ENCODE data around the gene SF3A2. TPM values are rescaled to one million over a fixed set of nuclear protein-coding genes. Genes with fewer than 3 reads are reported as not detected.

The SF3A2 gene
- polyA plus RNA-seq, 3 donors, result 78.4 to 99.8 (median 85.6) TPM

- no peak for DNase-seq
These were observed 52.4 kb downstream of the SF3A2 start for GRCh38 chr19:2288818-2289713.

DNA sequence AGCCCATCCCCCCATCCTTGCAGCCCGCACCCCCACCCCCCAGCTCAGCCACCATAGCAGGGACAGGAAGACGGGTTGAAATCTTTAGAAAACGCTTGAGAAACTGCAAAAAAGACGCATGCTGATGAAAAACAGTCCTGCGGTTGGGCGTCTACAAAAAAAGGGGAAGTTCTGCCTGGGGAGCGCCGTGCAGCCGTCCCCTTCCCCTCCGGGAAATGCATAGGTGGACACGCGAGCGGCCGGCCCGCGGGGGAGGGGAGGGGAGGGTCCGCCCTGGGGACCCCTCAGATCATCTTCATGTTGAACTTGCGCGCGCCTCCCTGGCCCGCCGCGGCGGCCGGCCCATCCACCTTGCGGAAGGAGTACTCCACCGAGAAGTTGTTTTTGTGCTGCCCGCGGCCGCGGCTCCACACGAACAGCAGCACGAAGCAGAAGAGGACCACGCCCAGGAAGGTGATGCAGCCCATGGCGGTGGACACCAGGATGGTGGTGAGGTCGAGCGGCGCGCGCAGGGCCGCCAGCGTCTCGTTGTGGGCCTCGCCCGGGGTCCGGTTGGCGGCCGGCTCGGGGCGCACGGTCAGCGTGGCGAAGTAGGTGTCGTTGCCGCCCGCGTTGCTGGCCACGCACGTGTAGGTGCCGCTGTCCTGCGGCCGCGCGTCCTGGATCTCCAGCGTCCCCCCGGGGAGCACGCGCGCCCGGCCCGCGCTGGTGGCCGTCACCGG is 53.3 kb downstream of the SF3A2 start:
- no peak for DNase-seq

DNA sequence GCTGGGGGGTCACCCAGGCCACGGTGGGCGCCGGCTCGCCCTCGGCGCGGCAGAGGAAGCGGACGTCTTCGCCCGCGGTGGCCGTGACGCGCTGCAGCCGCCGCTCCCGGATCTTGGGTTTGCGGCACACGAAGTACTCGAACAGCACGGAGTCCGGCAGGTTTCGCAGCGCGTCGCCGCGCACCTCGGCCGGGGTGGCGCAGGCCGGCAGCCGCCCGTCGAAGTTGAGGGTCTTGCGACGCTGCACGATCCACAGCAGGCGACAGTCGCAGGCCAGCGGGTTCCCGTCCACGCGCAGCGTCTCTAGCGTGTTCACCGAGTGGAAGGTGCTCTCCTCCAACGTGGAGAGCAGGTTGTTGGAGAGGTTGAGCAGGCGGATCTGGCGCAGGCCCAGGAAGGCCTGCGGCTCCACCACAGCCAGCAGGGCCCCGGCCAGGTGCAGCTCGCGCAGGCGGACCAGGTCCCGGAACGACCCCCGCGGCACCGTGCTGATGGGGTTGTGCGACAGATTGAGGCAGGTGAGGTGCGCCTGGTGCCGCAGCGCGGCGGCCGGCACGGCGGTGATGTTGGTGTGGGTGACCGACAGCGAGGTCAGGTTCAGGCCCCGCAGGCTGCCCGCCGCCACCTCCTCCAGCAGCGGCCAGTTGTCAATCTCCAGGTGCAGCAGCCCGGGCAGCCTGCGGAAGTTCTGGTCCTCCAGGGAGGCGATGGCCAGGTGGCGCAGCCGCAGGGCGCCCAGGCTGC is 54.0 kb downstream of the SF3A2 start:
- no peak for DNase-seq

DNA sequence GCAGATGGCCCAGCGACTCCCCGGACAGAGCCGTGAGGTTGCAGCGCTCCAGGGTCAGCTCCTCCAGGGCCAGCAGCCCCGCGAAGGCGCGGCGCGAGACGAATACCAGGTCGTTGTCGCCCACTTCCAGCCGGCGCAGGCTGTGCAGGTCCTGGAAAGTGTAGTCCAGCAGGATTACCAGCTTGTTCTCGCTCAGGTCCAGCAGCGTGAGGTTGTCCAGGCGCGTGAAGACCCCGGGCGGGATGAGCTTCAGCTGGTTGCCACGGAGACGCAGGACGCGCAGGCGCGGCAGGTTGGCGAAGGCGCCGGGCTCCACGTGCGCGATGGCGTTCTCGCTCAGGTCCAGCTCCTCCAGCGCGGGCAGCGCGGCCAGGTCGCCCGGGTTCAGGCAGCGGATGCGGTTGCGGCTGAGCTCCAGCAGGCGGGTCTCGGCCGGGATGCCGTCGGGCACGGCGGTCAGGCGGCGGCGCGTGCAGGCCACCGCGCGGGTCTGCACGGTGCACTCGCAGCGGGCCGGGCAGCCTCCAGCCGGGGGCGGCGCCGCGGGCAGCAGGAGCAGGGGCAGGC is 54.6 kb downstream of the SF3A2 start:
- DNase-seq, result no peak

- no peak for DNase-seq
These were observed 58.2 kb downstream of the SF3A2 start for GRCh38 chr19:2294687-2295335.

DNA sequence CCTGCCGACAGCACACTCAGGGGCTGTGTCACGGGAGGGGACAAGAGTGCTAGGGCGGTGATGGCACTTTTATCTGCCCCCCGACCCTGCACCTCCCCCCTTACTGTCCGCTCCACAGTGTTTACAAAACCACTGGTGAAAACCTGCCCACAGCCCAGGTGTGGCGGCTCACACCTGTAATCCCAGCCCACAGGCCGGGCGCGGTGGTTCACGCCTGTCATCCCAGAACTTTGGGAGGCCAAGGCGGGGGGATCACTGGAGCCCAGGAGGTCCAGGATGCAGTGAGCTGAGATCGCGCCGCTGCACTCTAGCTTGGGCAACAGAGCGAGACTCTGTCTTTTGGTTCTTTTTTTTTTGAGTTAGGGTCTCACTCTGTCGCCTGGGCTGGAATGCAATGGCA is 59.5 kb downstream of the SF3A2 start:
- no peak for DNase-seq

Other genes with a start within 250 kb of the SF3A2 start
- gene BTBD2, start 221.1 kb upstream of the SF3A2 start, polyA plus RNA-seq (ENCODE audit: insufficient read length in 3 of 3), result 100 to 1,000 TPM; 114 to 138 (median 114) TPM
- gene MKNK2, start 185.6 kb upstream of the SF3A2 start, polyA plus RNA-seq (ENCODE audit: insufficient read length in 3 of 3), result 10 to 100 TPM; 74.4 to 82.8 (median 81.0) TPM
- 10 to 100 TPM; 25.1 to 29.1 (median 26.6) TPM for gene MOB3A, start 140.5 kb upstream of the SF3A2 start, polyA plus RNA-seq (ENCODE audit: insufficient read length in 3 of 3)
- gene IZUMO4, start 139.9 kb upstream of the SF3A2 start, polyA plus RNA-seq (ENCODE audit: insufficient read length in 3 of 3), result 1 to 10 TPM; 6.4 to 8.9 (median 7.5) TPM
- 100 to 1,000 TPM; 116 to 131 (median 130) TPM for gene AP3D1, start 85.3 kb upstream of the SF3A2 start, polyA plus RNA-seq (ENCODE audit: insufficient read length in 3 of 3)
- gene DOT1L, start 72.9 kb upstream of the SF3A2 start, polyA plus RNA-seq (ENCODE audit: insufficient read length in 3 of 3), result 10 to 100 TPM; 27.4 to 38.3 (median 36.8) TPM
- gene PLEKHJ1, start 495 bp upstream of the SF3A2 start, polyA plus RNA-seq (ENCODE audit: insufficient read length in 3 of 3), result 10 to 100 TPM; 73.7 to 92.1 (median 85.6) TPM
- gene AMH, start 12.5 kb downstream of the SF3A2 start, polyA plus RNA-seq (ENCODE audit: insufficient read length in 3 of 3), result 1 to 10 TPM in 2 of 3 donors, under 1 TPM in 1; 0.43 to 3.5 (median 3.2) TPM
- gene JSRP1, start 19.6 kb downstream of the SF3A2 start, polyA plus RNA-seq (ENCODE audit: insufficient read length in 3 of 3), result under 1 TPM; 0.52 to 0.68 (median 0.67) TPM
- under 1 TPM; 0.04 to 0.12 (median 0.09) TPM for gene PEAK3, start 45.4 kb downstream of the SF3A2 start, polyA plus RNA-seq (ENCODE audit: insufficient read length in 3 of 3)
- gene LINGO3, start 71.3 kb downstream of the SF3A2 start, polyA plus RNA-seq (ENCODE audit: insufficient read length in 3 of 3), result under 1 TPM in 1 of 3 donors, not detected in 2; 0.09 TPM
- 100 to 1,000 TPM; 107 to 121 (median 114) TPM for gene LSM7, start 91.8 kb downstream of the SF3A2 start, polyA plus RNA-seq (ENCODE audit: insufficient read length in 3 of 3)
- gene SPPL2B, start 91.9 kb downstream of the SF3A2 start, polyA plus RNA-seq (ENCODE audit: insufficient read length in 3 of 3), result 100 to 1,000 TPM in 2 of 3 donors, 10 to 100 TPM in 1; 78.5 to 136 (median 105) TPM
- 1 to 10 TPM in 2 of 3 donors, under 1 TPM in 1; 0.27 to 1.3 (median 1.1) TPM for gene TMPRSS9, start 123.4 kb downstream of the SF3A2 start, polyA plus RNA-seq (ENCODE audit: insufficient read length in 3 of 3)
- 100 to 1,000 TPM in 2 of 3 donors, 10 to 100 TPM in 1; 93.3 to 117 (median 107) TPM for gene TIMM13, start 190.8 kb downstream of the SF3A2 start, polyA plus RNA-seq (ENCODE audit: insufficient read length in 3 of 3)
- gene LMNB2, start 220.1 kb downstream of the SF3A2 start, polyA plus RNA-seq (ENCODE audit: insufficient read length in 3 of 3), result 10 to 100 TPM; 63.8 to 97.0 (median 83.4) TPM
- 10 to 100 TPM in 2 of 3 donors, 1 to 10 TPM in 1; 9.9 to 10.5 (median 10.1) TPM for gene GADD45B, start 239.3 kb downstream of the SF3A2 start, polyA plus RNA-seq (ENCODE audit: insufficient read length in 3 of 3)